H9 (cell line): ENCODE measurements around the gene ARID1B. TPM values are rescaled to one million over a fixed set of nuclear protein-coding genes. Genes with fewer than 3 reads are reported as not detected.

Source experiments
- DNase-seq: peaks from one replicate; pipeline ENCODE4 v3.0.0-alpha.2; 2017
- H2AFZ ChIP-seq: one replicate; pipeline ENCODE4 v1.6.1; 2013; ENCODE audit warnings: mild to moderate bottlenecking, low read length, control low read depth, moderate library complexity
- H2AK5ac ChIP-seq: 2 replicates; pipeline ENCODE4 v1.6.1; 2013; ENCODE audit warnings: low read length, control low read depth, mixed read lengths; ENCODE audit not compliant: insufficient read length
- H2BK120ac ChIP-seq: one replicate; pipeline ENCODE4 v1.6.1; 2013; ENCODE audit warnings: low read depth, mild to moderate bottlenecking, low read length, control low read depth, inconsistent platforms; ENCODE audit not compliant: poor library complexity, severe bottlenecking
- H2BK12ac ChIP-seq: 2 replicates; pipeline ENCODE4 v1.6.1; 2013; ENCODE audit warnings: low read length, control low read depth, mixed read lengths, low read depth; ENCODE audit not compliant: insufficient read length
- H2BK15ac ChIP-seq: 2 replicates; pipeline ENCODE4 v1.6.1; 2013; ENCODE audit warnings: low read depth, low read length, control low read depth
- H2BK20ac ChIP-seq: one replicate; pipeline ENCODE4 v1.6.1; 2013; ENCODE audit warnings: low read depth, mild to moderate bottlenecking, low read length, control low read depth, inconsistent platforms; ENCODE audit not compliant: poor library complexity, severe bottlenecking
- H2BK5ac ChIP-seq: 2 replicates; pipeline ENCODE4 v1.6.1; 2013; ENCODE audit warnings: low read length, control low read depth, mixed read lengths; ENCODE audit not compliant: insufficient read length
- H3K14ac ChIP-seq: 2 replicates; pipeline ENCODE4 v1.6.1; 2013; ENCODE audit warnings: low read length, control low read depth; ENCODE audit not compliant: insufficient read depth
- H3K18ac ChIP-seq: 2 replicates; pipeline ENCODE4 v1.6.1; 2013; ENCODE audit warnings: low read depth, mild to moderate bottlenecking, mixed read lengths, low read length, control low read depth; ENCODE audit not compliant: insufficient read length
- H3K23ac ChIP-seq: 2 replicates; pipeline ENCODE4 v1.6.1; 2013; ENCODE audit warnings: low read length, control low read depth, mixed read lengths, low read depth; ENCODE audit not compliant: insufficient read length
- H3K23me2 ChIP-seq: 2 replicates; pipeline ENCODE4 v1.6.1; 2013; ENCODE audit warnings: low read depth, mild to moderate bottlenecking, mixed read lengths, low read length, control low read depth; ENCODE audit not compliant: insufficient read length, poor library complexity, severe bottlenecking
- H3K27ac ChIP-seq: 2 replicates; pipeline ENCODE4 v1.5.1; 2013; ENCODE audit warnings: low read length, control low read depth, mixed read lengths, low read depth; ENCODE audit not compliant: insufficient read length
- H3K27me3 ChIP-seq: 2 replicates; pipeline ENCODE4 v1.6.1; 2013; ENCODE audit warnings: low read length, control low read depth, inconsistent platforms; ENCODE audit not compliant: insufficient read depth
- H3K4ac ChIP-seq: 2 replicates; pipeline ENCODE4 v1.6.1; 2013; ENCODE audit warnings: low read depth, mild to moderate bottlenecking, control low read depth, inconsistent platforms, low read length, moderate library complexity
- H3K4me1 ChIP-seq: 2 replicates; pipeline ENCODE4 v1.6.1; 2013; ENCODE audit warnings: low read length, control low read depth, inconsistent platforms; ENCODE audit not compliant: insufficient read depth
- H3K4me2 ChIP-seq: 2 replicates; pipeline ENCODE4 v1.6.1; 2013; ENCODE audit warnings: low read length, control low read depth, mixed read lengths; ENCODE audit not compliant: insufficient read length, insufficient read depth
- H3K56ac ChIP-seq: 2 replicates; pipeline ENCODE4 v1.6.1; 2013; ENCODE audit warnings: low read depth, mild to moderate bottlenecking, mixed read lengths, low read length, control low read depth; ENCODE audit not compliant: insufficient read length
- H3K79me1 ChIP-seq: 2 replicates; pipeline ENCODE4 v1.6.1; 2013; ENCODE audit warnings: low read depth, mild to moderate bottlenecking, moderate library complexity, low read length, control low read depth, inconsistent platforms; ENCODE audit not compliant: insufficient read depth, poor library complexity, severe bottlenecking
- H3K79me2 ChIP-seq: 2 replicates; pipeline ENCODE4 v1.6.1; 2013; ENCODE audit warnings: low read length, control low read depth, inconsistent platforms; ENCODE audit not compliant: insufficient read depth
- H3K9ac ChIP-seq: 2 replicates; pipeline ENCODE4 v1.6.1; 2013; ENCODE audit warnings: low read length, control low read depth, mixed read lengths; ENCODE audit not compliant: insufficient read length; ENCODE audit errors: extremely low read depth
- H3K9me3 ChIP-seq: one replicate; pipeline ENCODE4 v1.6.1; 2013; ENCODE audit warnings: low read depth, low read length, inconsistent platforms; ENCODE audit not compliant: control insufficient read depth
- H3T11ph ChIP-seq: one replicate; pipeline ENCODE4 v1.6.1; 2013; ENCODE audit warnings: mild to moderate bottlenecking, low read length, control low read depth, inconsistent platforms
- H4K20me1 ChIP-seq: one replicate; pipeline ENCODE4 v1.6.1; 2013; ENCODE audit not compliant: control insufficient read depth, insufficient read length, insufficient read depth
- H4K5ac ChIP-seq: 2 replicates; pipeline ENCODE4 v1.6.1; 2013; ENCODE audit warnings: low read depth, mild to moderate bottlenecking, mixed read lengths, low read length, control low read depth; ENCODE audit not compliant: insufficient read length
- H4K8ac ChIP-seq: replicated peaks from 2 replicates; pipeline ENCODE4 v1.6.1; 2013; ENCODE audit warnings: low read length, control low read depth, mixed read lengths, low read depth; ENCODE audit not compliant: insufficient read length
- H4K91ac ChIP-seq: 2 replicates; pipeline ENCODE4 v1.6.1; 2013; ENCODE audit warnings: low read depth, mild to moderate bottlenecking, moderate library complexity, mixed read lengths, low read length, control low read depth; ENCODE audit not compliant: insufficient read length
- H3K27ac Mint-ChIP-seq, 3 experiments: 2 replicates in 2 of 3; 3 replicates in 1 of 3; pipeline ENCODE4 v1.8.0; 2020 to 2021; ENCODE audit warnings: mixed read lengths in 3 of 3, mild to moderate bottlenecking in 1 of 3, moderate library complexity in 1 of 3
- H3K27me3 Mint-ChIP-seq: 2 replicates; pipeline ENCODE4 v1.8.0; 2021; ENCODE audit warnings: low read depth, mild to moderate bottlenecking, moderate library complexity, mixed read lengths
- H3K36me3 Mint-ChIP-seq, 3 experiments: 2 replicates in 2 of 3; 3 replicates in 1 of 3; pipeline ENCODE4 v1.8.0; 2020 to 2021; ENCODE audit warnings: low read depth in 3 of 3, mixed read lengths in 3 of 3; ENCODE audit not compliant: insufficient read depth in 1 of 3
- H3K4me1 Mint-ChIP-seq, 2 experiments: 2 replicates each; pipeline ENCODE4 v1.8.0; 2020; ENCODE audit warnings: mixed read lengths in 2 of 2
- H3K4me3 Mint-ChIP-seq, 2 experiments: 2 replicates in 1 of 2; 3 replicates in 1 of 2; pipeline ENCODE4 v1.8.0; 2020 to 2021; ENCODE audit warnings: mild to moderate bottlenecking in 2 of 2, mixed read lengths in 2 of 2, moderate library complexity in 1 of 2
- H3K9me3 Mint-ChIP-seq, 2 experiments: 2 replicates in 1 of 2; 3 replicates in 1 of 2; pipeline ENCODE4 v1.8.0; 2020; ENCODE audit warnings: mild to moderate bottlenecking in 2 of 2, mixed read lengths in 2 of 2, moderate library complexity in 1 of 2
- WGBS: extraction: QIAGEN DNeasy Blood & Tissue Kit; methylation state at CpG from one replicate; pipeline ENCODE4 v1.1.7; 2013; ENCODE audit warnings: missing lambda C conversion rate, low lambda C conversion rate, mixed read lengths; ENCODE audit not compliant: insufficient read length; ENCODE audit errors: extremely low coverage; 5-methylcytosine and 5-hydroxymethylcytosine counted together
- total RNA-seq: library from RNA; stranded (reverse); gene quantifications from 2 replicates; pipeline ENCODE4 v1.2.1, GENCODE V29; 2021
- TF ChIP-seq, protein P1 (sequence below): fragments of 200-600 bp; sonication (generic); conservative IDR thresholded peaks from 3 replicates; pipeline ENCODE4 v1.8.0; 2021; ENCODE audit warnings: antibody characterized with exemption, mild to moderate bottlenecking

The ARID1B gene
- total RNA-seq, 1 experiment from 2014 or later, result 88.2 TPM

DNA sequence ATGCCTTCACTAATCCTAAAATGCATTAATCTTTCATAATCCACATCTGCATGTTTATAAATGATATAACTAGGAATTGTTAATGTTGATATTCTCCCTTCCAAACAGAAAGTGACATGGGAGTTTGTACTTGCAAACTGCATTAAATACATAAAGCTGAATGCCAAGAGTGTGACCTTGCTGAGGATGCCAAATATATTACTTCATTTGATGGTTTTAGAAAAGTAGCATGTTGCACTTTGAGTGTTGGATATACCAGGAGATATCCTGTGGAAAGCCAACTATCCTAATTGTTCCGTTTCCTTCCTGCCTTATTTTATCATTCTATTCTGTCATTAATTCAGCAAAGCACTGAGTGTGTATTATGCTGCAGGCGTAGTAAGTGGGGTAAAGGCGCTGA lies 316.4 kb downstream of the ARID1B start:
- H3K27ac Mint-ChIP-seq, result no peak overlapping the region; a peak in 1 of 7 replicates
- H2BK5ac ChIP-seq, result no peak overlapping the region
- H3K23me2 ChIP-seq, result no peaks in the 10 kb centered on the region
- no peak overlapping the region for H2AK5ac ChIP-seq
- H3K18ac ChIP-seq, result no peak overlapping the region
- DNase-seq, result no peak
- H3K4me1 ChIP-seq, result peaks cover 11% of the 10 kb centered on the region
- H3K27ac ChIP-seq, result no peak overlapping the region
- H4K8ac ChIP-seq, result no peak overlapping the region
- H3K79me2 ChIP-seq, result no peaks in the 10 kb centered on the region; the same call in 1 of the 2 replicates
- H2BK120ac ChIP-seq, result no peak overlapping the region
- no peak overlapping the region for H3K14ac ChIP-seq
- no CpG with 5 or more reads among the region's 3 CpGs for WGBS
- no peaks in the 10 kb centered on the region for H3K27me3 Mint-ChIP-seq
- H3K4me3 Mint-ChIP-seq, result no peak overlapping the region
- no peak overlapping the region for H4K5ac ChIP-seq
- H3K4ac ChIP-seq, result no peak overlapping the region
- H2BK15ac ChIP-seq, result no peak overlapping the region
- no peaks in the 10 kb centered on the region for H3K27me3 ChIP-seq
- H3K4me1 Mint-ChIP-seq, result peaks cover 54 to 77% of the 10 kb centered on the region in 2 experiments
- H4K91ac ChIP-seq, result no peak overlapping the region
- H2BK12ac ChIP-seq, result no peak overlapping the region
- H2AFZ ChIP-seq, result no peak overlapping the region
- H4K20me1 ChIP-seq, result no peaks in the 10 kb centered on the region
- no peaks in the 10 kb centered on the region for H3K9me3 Mint-ChIP-seq
- H3T11ph ChIP-seq, result no peak overlapping the region
- peaks cover 3 to 5% (median 5%) of the 10 kb centered on the region in 3 experiments; a peak in 4 of 7 replicates for H3K36me3 Mint-ChIP-seq
- no peak overlapping the region for H3K23ac ChIP-seq
- no peaks in the 10 kb centered on the region for H3K9me3 ChIP-seq
- TF ChIP-seq, protein P1, sequence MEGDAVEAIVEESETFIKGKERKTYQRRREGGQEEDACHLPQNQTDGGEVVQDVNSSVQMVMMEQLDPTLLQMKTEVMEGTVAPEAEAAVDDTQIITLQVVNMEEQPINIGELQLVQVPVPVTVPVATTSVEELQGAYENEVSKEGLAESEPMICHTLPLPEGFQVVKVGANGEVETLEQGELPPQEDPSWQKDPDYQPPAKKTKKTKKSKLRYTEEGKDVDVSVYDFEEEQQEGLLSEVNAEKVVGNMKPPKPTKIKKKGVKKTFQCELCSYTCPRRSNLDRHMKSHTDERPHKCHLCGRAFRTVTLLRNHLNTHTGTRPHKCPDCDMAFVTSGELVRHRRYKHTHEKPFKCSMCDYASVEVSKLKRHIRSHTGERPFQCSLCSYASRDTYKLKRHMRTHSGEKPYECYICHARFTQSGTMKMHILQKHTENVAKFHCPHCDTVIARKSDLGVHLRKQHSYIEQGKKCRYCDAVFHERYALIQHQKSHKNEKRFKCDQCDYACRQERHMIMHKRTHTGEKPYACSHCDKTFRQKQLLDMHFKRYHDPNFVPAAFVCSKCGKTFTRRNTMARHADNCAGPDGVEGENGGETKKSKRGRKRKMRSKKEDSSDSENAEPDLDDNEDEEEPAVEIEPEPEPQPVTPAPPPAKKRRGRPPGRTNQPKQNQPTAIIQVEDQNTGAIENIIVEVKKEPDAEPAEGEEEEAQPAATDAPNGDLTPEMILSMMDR, result no peak
- H2BK20ac ChIP-seq, result no peak overlapping the region
- H3K4me2 ChIP-seq, result no peak overlapping the region
- no peak overlapping the region for H3K56ac ChIP-seq
- H3K9ac ChIP-seq, result no peak overlapping the region
- no peaks in the 10 kb centered on the region for H3K79me1 ChIP-seq
